ENCODE measurements around the gene PLLP.
A peak's percentile ranks its signal among the peaks of the same experiment; 100 is the strongest.

The PLLP gene

GRCh38 chr16:57256601-57257395 is 27.7 kb downstream of the PLLP start:
- no peak for DNase-seq (ENCODE audit: low spot score)

DNA sequence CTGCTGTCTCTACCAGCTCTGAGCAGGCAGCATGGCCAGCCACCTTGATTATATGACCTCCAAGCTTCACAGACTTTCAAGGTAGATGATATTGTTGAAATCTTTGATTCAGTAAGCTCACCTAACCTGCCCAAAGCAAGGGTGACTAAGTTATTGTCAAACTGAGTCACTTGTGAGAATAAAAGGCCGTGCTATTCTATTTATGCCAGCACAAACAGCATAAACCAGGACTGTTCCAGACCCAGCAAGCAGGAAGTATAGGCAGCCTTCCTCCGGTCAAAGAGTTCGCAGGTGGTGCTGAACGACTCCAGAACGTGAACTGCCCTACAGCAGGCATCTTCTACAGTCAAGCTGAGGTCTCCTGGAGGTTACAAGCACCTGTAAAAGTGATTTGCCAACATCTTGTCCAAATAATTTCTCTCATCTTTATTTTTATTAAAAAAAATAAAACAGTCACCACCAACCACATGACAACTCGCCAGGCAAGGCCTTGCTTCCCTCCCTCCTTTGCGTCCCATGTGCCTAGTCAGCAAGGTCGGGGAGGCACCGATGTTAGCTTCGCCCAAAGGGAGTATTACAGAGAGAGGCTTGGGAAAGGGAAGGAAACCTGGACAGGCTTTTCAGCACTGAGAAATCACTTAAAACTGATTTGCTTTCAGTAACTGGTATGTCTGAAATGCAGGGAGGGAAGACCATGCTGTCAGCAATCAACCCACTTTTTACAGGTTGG is 28.6 kb downstream of the PLLP start:
- no peak for DNase-seq (ENCODE audit: low spot score)

DNA sequence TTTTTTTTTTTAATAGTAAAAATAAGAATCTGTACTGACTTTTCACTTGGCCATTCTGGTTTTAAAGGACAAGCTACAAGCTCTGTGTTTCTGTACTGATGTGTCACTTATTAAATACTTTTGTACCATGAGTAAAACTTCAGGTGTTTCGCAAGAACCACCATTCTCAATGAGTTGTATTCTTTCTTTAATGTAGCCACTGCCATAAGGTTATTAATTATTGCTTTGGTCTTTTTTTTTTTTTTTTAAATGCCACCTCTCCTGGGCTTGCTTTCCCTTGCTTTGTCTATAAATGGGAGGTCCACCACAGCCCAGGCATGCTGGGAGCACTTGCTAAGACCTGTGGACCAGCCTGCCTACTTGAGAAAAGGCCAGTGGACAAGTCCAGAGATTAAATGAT is 31.0 kb downstream of the PLLP start:
- no peak for DNase-seq (ENCODE audit: low spot score)

DNA sequence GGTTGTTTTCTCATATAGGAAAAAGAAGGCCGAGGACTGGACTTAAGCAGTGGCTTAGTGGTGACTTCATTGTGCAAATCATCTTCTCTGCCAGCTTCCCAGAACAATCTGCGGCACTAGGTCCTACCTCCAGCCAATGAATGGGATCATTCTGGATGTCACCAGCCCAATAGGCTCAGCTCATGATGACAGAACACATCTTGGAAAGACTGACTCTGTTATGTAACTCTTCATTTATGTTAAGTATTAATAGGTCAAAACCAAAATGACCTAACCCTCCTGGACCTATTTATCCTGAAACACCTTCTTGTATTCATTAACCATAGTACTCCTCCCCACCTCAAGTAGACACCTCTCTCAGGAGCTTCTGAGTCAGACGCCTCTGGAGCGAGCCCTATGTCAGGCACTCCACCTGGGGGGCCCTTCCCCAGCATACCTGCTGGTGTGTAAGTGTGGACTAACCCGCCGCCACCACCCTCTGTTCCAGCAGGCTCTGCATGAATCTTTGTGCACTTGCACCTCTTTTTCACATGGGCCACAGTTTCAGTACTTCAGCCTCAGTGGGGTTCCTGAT is 32.2 kb downstream of the PLLP start:
- no peak for DNase-seq (ENCODE audit: low spot score)

- no peak for DNase-seq (ENCODE audit: low spot score)
These were observed 33.1 kb downstream of the PLLP start for GRCh38 chr16:57251352-57251751.

- no peak for DNase-seq (ENCODE audit: low spot score)
These were observed 38.9 kb downstream of the PLLP start for GRCh38 chr16:57245472-57246113.

DNA sequence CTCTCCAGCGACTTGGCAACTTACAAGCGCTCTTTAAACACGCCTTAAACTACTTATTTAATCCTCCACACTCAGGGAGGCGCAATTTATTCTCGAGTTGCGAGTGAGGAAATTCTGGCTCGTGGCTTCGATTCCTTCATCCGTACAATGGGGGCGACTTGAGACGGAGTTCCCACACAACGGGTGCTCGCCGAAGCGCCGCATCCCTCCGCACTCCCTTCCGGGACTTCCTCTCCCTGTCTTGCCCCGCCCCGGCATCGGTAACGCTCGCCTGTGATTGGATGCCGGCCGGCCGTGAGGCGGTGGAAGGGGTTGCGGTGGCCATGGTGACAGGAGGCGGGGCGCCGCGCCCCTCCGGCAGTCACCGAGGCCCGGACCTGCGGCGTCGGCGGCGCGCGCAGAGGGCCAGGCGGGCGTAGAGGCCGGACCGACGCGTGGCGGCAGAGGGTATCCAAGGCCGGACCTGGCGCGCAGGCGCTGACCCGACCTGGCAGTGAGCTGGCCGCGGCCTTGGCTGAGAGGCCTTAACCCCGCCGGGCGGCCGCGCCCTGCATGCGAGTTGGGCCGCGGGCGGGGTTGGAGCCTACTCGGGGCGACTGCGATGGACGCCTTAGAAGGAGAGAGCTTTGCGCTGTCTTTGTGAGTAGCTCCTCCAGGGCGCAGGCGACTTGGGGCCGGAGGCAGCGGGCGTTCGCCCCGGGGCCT is 39.6 kb downstream of the PLLP start, which contains the start of gene ARL2BP:
Gene ARL2BP, plus strand, starts transcription at position 493 of the 705 bp plus-strand sequence. Its CDS starts 109 bp downstream, at position 602.
- peak; percentile 98 for DNase-seq (ENCODE audit: low spot score)

- DNase-seq (ENCODE audit: low spot score) = no peak
These were observed 40.1 kb downstream of the PLLP start for GRCh38 chr16:57244463-57244766.

DNA sequence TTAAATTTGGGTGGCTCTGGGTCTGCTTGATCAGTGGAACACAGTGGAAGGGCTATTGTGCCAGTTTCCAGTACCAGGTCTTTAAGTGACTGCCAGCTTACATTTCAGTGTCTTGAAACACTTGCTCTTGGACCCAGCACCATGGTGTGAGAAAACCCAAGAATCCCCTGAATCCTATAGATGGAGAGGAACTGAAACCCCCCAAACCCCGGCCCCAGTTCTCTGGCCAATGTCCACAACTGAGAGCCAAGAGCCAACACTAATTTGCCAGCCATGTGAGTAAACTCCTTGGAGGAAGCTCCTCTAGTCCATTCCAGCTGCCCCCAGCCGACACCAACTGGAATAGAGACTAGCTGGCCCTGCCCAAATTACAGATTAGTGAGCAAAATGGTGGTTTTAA is 41.8 kb downstream of the PLLP start:
- no peak for DNase-seq (ENCODE audit: low spot score)

- no peak for DNase-seq (ENCODE audit: low spot score)
These were observed 43.6 kb downstream of the PLLP start for GRCh38 chr16:57240851-57241250.

GRCh38 chr16:57239107-57239506 is 45.4 kb downstream of the PLLP start:
- DNase-seq (ENCODE audit: low spot score) = no peak

DNA sequence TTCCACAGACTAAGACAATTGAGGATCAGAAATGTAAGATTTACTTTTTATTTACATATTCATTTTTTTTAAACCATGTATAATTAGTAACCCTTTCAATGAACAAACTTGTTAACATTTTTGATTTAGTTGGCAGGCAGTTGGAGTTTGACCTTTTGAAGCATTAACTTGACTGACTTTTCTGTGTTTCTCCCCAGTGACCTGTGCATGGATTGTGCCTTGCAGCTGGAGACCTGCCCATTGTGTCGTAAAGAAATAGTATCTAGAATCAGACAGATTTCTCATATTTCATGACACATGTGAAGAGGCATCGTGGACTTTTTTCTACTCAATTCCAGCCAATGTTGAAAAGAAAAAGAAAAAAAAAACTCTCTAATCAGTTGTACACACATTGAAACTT is 45.8 kb downstream of the PLLP start:
- DNase-seq (ENCODE audit: low spot score) = no peak

DNA sequence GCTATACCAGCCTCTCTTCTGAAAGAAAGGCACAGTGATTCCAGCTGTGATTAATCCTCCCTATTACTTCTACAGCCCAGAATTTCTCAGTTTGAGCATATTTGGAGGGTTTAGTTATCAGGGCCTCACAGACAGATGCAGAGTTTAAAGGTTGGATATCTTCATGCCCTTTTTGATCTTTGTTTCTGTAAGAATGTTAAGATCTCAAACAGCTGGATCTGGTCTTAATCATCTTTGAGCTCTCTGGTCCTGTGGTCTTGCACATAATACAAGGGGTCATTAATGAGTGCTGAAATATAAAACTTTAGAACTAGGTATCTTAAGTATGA is 48.5 kb downstream of the PLLP start:
- DNase-seq (ENCODE audit: low spot score) = no peak

DNA sequence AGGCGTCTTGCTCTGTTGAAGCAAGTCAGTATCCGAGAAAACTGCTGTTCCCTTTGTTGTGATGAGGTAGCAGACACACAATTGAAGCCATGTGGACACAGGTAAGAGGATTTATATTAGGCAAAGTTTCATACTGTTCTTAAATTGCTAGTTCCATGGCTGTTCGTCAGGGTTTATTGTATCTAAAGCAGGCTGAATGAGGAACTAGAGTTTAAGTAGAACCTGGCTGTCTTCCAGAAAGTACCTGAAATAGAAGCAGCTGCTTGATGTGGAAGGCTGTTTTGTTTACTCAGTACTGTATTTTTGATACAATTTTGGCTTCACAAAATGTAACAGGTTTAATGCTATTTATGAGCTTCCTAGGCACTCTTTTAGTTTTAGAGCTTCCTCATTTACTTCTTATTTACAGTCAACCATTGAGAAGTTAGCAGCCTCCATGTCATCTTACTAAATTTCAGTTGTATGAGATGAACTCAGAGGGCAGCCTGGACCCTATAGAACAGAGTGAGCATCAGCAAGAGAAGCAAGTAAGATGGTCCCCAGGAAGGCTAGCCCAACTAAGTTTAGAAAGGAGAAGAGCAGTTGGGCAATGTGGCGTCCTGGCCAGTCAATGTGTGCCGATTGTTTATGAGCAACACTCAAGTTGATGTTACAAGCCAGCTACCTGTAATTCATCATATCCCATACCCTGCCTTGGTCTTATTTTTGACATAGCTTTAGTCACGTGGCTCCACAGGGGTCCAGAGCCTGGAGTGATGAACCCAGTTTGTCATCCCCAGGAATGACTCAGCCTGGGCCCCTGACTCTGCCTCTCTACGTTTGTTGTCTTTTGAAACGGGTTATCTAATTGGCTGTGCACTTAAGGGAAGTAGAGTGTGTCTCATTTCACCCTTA is 49.1 kb downstream of the PLLP start:
- DNase-seq (ENCODE audit: low spot score) = peak; percentile 12

GRCh38 chr16:57234707-57235092 is 49.8 kb downstream of the PLLP start:
- no peak for DNase-seq (ENCODE audit: low spot score)

GRCh38 chr16:57233944-57234706 is 50.3 kb downstream of the PLLP start:
- DNase-seq (ENCODE audit: low spot score) = no peak

DNA sequence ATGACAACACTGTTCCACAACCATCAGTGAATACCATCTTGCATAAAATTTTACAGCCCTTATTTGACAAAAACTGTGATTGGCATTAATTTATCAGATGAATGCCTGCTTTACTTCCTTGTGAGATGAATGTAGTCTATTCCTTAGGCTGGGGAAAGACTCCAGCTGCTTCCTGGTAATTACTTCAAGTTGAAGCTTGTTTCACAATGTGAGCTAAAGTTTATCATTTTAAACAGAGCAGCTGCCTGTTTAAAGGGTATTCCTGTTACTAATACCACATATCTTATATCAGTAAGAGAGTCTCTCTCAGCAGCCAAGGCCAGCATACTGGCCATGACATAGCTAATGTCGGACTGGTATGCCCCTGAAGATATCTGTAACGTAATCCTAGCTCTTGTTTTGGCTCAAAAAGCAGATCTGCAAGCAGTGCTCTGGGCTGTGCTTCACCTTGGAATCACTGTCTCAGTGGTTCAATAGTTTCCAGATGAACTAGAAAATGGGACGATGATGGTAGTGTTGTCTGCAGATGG is 52.6 kb downstream of the PLLP start:
- no peak for DNase-seq (ENCODE audit: low spot score)

GRCh38 chr16:57229079-57229478 is 55.4 kb downstream of the PLLP start:
- DNase-seq (ENCODE audit: low spot score) = no peak

- DNase-seq (ENCODE audit: low spot score) = no peak
These were observed 57.5 kb downstream of the PLLP start for GRCh38 chr16:57226701-57227621.

Measured in CD4-positive, alpha-beta T cell treated with Interleukin-2 at 100 ng/mL for 4 hours (primary cell).